Left hindlimb (tissue), 1 donor: ENCODE data around the gene ENHO.
A peak's percentile ranks its signal among the peaks of the same experiment; 100 is the strongest.
"Not testable (repeated sequence)": the region's sequence is repeated elsewhere in the genome, so short reads cannot be mapped to it uniquely, and the experiment has no call there.

ENCODE experiments used
- DNase-seq: peaks from one replicate; pipeline ENCODE4 v3.0.0-alpha.2; 2018

ENHO gene

GRCh38 chr9:34555500-34555899 is 32.7 kb upstream of the ENHO start:
- DNase-seq, result no peak

DNA sequence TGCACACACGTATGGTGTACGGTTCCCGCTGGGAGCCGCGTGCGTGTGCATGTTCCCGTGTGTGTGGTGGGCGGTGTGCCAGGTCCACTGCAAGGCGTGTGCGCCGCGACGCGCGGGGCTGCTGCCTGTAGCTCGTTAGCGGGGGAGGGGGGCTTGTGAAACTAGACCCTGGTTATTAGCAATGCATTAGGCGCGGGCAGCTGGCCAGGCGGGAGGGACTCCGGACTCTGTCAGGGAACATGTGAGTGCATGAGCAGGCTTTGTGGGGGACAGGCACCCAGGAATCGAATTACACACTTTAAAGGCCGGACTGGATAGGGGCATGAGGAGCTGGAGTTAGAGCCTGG is 32.2 kb upstream of the ENHO start:
- DNase-seq, result peak; percentile 71

- no peak for DNase-seq
These were observed 31.6 kb upstream of the ENHO start for GRCh38 chr9:34554211-34555001.

DNA sequence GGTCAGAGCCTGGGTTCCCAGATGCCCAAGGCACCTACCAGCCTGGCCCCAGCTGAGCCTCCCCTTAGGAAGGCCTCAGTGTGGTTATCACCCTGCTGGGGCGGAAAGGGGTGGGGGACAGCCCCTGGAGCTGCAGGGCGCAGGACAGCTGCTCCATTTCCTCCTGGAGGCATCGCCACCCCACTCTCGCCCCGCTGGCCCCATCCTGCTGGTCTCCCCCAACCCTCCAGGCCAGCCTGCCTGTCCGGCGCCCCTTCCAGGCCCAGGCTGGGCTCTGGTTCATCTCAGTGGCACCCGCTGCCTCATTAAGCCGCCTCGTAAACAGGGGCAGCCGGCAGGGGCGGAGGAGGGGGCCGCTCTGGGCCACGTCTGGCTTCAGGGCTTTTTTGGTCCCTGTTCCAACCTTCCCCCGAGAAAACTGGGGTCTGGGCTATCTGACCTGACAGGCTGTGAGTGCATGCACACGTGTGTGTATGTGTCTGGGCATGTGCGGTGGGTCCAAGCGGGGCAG is 30.8 kb upstream of the ENHO start:
- no peak for DNase-seq

DNA sequence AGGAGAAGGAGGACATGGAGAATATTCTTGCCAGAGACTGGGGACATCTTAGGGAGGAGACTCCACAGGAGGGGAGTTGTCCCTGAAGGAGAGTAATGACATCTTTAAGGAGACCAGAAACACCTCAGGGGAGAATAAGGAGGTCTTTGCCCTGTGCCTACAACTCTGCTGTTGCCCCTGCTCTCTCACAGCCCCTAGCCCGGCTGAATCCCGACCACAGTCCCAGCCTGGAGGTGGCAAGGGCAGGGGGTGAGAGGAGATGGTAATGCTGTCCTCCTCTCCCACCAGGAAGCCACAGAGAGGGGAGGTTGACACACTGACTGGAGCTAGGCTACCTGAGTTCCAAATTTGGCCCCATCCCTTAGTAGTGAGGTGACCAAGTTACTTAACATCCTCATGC is 30.2 kb upstream of the ENHO start:
- DNase-seq, result no peak

DNA sequence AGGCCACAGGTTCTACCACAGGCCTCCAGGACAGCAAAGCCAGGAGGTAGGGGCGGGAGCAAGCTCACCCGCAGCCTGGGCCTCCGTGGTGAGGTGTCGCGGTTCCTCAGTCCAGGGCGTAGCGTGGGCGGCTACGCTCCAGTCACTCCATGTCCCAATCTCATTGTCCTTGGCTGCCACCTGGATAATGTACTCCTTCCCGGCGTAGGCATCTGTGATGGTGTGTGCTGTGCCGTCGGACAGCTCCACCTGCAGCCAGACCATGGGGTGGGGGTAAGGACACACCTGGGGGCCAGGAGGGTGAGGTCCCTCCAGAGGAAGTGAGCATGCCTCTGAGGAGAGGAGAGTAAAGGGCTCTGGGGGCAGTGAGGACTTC is 29.8 kb upstream of the ENHO start:
- no peak for DNase-seq

DNA sequence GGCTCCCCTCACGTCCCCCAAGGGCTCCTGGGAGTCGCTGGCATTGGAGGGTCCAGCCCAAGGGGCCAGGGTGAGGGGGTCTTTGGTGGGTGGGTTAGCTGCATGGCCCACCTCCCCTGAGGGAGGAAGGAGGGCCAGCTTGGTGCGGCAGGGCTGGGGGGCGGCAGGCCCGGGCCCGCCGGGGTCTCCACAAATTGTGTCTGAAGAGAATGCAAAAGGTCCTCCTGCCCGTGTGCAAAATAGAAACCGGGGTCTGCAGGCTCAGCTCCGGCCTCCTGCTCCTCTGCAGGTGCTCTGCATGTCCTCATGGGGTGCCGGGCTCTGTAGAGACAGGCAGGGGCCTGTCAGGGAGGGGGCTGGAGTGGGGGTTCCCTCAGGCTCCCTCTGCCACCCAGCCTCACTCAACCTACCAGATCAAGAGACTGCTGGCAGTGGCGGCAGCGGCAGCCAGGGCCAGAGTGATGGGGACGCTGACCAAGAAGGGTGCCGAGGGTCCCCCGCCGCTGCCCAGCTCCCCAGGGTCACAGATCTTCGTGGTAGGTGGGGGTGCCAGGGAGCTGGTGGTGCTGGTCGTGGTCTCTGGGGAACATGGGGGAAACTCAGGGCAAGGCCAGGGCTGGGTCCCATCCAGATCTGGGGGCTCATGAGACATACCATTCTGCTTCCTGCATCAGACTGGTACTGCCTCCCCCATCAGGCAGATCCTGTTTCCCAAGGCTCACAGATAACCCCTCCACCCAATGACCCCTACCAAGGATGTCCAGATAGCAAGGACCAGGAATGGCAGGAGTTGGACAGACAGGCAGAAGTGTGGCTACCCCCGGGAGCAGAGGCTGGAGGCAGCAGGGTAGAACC is 29.2 kb upstream of the ENHO start:
- DNase-seq, result no peak

- DNase-seq, result no peak
These were observed 28.0 kb upstream of the ENHO start for GRCh38 chr9:34550681-34551270.

DNA sequence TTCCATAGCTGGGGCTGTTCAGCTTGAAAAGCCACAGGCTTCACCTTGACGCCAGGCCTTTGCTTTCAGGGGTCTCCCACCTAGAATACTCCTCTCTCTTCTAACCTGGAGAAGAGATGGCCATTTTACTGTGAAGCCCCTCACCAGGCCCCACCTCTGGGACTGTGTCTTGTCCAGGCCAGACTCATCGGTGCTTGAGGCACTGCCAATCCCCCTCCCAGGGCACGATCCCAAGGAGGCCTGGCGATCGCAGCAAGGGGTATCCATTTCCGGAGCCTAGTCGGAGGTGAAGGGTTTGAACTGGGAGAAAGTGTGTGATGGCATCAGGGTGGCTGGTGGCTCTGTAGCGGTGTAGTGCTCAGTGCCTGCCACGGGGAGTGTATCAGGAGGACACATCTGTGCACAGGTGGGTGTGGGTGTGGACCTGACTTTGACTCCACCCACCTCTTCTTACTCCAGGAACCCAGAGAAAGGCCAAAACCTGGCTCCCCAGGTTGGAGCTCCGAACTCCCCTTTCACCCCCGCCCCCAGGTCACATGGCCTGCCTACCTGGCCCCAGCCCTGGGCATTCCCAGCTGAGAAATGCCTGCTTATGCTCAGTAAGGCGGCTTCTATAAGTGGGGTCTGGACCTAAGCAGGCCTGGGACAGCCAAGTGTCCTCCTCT is 27.4 kb upstream of the ENHO start:
- DNase-seq, result no peak

GRCh38 chr9:34549407-34549732 is 26.6 kb upstream of the ENHO start:
- DNase-seq, result no peak

DNA sequence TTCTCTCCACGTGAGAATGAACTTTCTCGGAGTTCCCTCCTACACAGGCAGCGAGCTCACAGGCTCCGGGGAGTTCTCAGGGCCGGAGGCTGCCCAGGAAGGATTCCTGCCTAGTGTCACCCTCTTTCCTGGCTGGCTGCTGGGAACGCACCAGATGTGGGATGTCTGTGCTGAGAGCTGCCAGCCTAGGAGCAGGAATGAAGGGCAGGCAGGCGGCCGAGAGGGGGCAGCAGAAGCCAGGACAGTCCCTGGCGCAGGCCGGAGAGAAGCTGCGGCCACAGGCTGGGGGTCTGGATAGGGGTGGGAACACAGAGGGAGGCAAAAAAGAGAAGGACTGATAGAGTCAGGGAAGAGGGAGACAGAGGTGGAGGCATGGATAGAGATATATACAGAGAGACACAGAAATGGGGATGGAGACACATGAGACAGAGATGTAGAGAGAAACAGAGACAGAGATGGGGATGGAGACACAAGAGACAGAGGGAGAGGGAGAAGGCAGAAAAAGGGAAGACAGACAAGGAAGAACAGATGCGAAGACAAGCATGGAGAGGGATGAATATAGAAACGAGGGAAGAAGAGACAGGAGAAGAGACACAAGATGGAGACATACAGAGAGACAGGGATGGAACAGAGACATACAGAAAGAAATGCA is 25.3 kb upstream of the ENHO start:
- peak; percentile 81 for DNase-seq

DNA sequence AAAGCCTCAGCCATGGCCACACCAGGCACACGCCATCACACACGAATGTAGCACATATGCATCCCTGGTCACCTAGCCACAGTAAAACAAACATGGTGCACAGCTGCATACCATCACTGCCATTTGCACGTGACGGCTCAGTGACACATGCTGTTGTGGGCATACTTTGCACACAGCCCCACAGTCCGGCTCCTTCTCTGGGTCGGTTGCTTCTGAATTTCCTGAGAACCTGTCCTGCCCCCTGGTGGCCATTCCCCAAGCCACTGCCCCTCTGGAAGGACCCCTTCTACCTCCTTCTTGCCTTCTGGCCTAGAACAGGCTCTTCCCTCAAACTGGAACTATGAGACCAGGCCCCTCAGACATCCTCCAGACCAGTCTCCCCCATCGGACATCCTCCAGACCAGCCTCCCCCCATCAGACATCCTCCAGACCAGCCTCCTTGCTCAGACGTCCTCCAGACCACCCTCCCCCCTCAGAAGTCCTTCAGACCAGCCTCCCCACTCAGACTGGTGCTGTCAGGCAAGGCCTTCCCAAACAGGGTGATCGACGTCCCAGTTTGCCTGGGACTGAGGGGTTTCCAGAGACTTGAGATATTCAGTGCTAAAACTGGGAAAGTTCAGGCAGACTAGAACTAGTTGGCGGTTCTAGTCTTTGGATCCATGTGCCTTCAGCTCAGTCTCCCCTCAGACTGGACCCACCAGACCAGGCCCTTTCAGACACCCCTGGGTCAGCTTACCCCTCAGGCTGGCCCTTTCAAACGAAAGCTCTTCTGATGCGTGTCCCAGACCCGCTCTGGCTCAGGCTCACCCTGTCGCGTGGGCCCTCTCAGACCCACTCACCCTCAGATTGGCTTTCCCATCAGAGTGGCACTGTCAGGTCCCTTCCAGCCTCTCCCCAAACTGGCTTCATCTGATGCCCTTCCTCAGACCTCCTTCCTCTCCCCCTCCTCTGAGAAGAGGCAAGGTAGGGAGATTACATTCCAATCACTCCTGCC is 24.3 kb upstream of the ENHO start:
- DNase-seq, result peak; percentile 69

GRCh38 chr9:34546102-34546833 is 23.5 kb upstream of the ENHO start:
- no peak for DNase-seq

DNA sequence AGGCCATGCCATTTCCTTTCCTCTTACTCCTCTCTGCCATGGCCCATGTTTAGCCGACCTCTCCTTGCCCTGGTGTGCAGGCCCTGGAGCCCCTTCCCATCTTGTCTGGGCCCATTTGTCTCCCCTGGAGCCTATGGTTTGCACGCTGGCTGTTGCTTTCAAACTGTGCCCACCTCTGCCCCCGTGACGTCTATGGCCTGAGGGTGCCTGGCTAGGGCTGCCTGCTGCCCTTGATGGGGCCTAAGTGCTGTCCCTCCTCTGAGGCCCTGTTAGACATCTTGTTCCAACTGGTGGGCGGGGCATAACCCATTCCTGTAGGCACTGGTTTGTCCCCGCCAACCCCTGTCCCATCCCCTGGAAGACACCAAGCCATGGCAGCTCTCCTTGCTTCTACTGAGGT is 22.7 kb upstream of the ENHO start:
- DNase-seq, result no peak

DNA sequence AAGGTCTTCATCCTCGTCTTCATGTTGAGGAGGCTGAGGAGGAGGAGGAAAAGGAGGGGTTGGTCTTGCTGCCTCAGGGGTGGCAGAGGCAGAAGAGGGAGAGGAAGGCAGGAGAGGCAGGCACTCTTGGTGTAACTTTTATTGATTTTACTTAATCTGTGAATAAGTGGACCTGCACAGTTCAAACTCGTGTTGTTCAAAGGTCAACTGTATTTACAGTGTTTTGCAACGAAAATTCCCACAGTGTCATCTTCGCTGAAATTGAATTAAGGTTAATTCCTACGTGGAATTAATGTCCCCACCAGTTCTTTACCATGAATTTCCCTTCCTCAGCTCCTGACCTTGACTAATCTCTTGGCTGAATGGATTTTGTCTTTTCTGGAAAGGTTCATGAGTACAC is 21.2 kb upstream of the ENHO start:
- DNase-seq, result no peak

DNA sequence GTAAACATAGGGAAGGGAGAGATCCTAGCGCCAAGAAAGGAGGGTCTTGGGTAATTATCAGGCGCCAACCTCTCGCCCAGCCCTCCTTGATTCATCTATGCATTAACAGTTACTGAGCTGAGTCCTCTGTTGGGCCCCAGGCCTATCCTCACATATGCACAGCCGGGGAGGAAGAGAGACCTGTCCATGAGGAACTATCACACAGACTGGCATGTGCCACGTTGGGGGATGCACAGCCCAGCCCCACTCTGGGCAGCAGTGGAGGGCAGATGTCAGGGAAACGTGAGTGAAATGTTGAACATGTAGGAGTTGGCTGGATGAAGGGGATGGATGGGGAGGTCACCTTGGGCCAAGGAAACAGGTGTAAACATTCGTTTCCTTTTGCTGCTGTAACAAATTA is 18.8 kb upstream of the ENHO start:
- DNase-seq, result no peak

GRCh38 chr9:34540827-34541226 is 18.0 kb upstream of the ENHO start:
- DNase-seq, result no peak

- DNase-seq, result no peak
These were observed 13.9 kb upstream of the ENHO start for GRCh38 chr9:34536685-34537084.

DNA sequence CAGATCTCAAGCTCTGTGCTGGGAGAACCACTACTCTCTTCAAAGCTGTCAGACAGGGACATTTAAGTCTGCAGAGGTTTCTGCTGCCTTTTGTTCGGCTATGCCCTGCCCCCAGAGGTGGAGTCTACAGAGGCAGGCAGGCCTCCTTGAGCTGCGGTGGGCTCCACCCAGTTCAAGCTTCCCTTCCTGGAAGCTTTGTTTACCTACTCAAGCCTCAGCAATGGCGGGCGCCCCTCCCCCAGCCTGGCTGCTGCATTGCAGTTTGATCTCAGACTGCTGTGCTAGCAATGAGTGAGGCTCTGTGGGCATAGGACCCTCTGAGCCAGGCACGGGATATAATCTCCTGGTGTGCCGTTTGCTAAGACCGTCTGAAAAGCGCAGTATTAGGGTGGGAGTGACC is 9.3 kb upstream of the ENHO start:
- not testable (repeated sequence) for DNase-seq

GRCh38 chr9:34526026-34526425 is 3.2 kb upstream of the ENHO start:
- DNase-seq, result no peak

- no peak for DNase-seq
These were observed 1.6 kb upstream of the ENHO start for GRCh38 chr9:34524349-34524748.
